Kidney tubule cell (primary cell): ENCODE data around the gene LIX1.
"Not testable (repeated sequence)": the region's sequence is repeated elsewhere in the genome, so short reads cannot be mapped to it uniquely, and the experiment has no call there.

Source experiments
- DNase-seq: peaks from one replicate; pipeline ENCODE4 v3.0.0-alpha.2; 2018; ENCODE audit warnings: low spot score

LIX1 gene

DNA sequence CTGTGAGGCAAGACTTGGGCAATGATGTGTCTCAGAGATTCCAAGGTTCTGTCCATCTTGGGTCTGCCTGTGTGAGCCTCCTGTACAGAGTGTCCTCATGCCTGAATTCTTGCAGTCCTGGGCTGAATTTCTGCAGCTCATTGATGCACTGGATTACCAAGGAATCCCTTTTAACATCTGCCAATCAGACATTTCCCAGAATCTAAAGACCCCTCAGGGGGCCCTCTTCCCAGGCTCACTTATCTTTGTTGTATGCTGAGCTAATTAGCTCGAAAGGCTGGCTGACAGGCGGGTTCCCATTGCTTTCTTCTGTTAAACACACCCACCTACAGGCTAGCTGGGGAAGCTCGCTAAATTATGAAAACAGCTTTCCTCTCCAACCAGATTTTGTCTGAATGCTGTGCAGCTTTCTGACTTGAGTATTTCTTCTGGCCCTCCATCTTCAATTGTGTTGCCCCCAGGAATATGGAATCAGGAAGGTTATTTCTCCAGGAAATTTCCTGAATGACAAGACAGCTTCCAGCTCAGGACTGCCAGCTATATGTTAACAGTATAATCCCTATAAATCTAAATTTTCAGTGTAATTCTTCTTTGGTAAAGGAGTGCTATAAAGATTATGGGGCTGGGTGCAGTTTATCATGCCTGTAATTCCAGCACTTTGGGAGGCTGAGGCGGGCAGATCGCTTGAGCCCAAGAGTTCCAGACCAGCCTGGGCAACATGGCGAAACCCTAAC is at the start of gene LIX1:
Gene LIX1 (minus strand): TSS at position 91 of the 734 bp plus-strand sequence. CDS start 35 bp downstream, at position 56.
- peak; percentile 63 for DNase-seq

DNA sequence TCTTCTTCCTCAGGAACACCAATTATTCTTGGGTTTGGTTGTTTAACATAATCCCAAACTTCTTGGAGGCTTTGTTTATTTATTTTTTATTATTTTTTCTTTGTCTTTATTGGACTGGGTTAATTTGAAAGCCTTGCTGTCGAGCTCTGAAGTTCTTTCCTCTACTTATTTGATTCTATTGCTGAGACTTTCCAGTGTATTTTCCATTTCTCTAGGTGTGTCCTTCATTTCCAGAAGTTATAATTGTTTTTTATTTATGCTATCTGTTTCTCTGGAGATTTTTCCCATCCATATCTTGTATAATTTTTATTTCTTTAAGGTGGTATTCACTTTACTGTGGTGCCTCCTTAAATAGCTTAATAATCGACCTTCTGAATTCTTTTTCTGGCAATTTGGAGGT is 49.5 kb upstream of the LIX1 start:
- no peak for DNase-seq

DNA sequence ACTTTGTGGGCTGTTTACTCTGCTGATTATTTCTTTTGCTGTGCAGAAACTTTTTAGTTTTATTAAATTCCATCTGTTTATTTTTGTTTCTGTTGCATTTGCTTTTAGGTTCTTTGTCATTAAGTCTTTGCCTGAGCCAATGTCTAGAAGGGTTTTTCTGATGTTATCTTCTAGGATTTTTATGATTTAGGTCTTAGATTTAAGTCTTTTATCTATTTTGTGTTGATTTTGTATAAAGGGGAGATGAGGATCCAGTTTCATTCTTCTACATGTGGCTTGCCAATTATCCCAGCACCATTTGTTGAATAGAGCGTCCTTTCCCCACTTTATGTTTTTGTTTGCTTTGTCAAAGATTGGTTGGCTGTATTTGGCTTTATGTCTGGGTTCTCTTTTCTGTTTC is 47.1 kb upstream of the LIX1 start:
- DNase-seq, result not testable (repeated sequence)

DNA sequence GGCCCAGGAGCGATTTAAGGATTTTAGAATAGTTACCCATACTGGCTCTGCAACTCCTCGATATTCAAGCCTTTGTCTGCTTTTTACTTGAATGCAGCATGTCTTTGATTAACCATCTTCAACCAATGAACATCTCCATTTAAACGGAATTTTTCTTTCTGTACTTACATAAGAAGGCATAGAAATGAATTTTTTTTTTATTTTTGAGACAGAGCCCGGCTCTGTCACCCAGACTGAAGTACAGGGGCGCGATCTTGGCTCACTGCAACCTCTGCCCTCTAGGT is 41.5 kb upstream of the LIX1 start:
- DNase-seq, result no peak

DNA sequence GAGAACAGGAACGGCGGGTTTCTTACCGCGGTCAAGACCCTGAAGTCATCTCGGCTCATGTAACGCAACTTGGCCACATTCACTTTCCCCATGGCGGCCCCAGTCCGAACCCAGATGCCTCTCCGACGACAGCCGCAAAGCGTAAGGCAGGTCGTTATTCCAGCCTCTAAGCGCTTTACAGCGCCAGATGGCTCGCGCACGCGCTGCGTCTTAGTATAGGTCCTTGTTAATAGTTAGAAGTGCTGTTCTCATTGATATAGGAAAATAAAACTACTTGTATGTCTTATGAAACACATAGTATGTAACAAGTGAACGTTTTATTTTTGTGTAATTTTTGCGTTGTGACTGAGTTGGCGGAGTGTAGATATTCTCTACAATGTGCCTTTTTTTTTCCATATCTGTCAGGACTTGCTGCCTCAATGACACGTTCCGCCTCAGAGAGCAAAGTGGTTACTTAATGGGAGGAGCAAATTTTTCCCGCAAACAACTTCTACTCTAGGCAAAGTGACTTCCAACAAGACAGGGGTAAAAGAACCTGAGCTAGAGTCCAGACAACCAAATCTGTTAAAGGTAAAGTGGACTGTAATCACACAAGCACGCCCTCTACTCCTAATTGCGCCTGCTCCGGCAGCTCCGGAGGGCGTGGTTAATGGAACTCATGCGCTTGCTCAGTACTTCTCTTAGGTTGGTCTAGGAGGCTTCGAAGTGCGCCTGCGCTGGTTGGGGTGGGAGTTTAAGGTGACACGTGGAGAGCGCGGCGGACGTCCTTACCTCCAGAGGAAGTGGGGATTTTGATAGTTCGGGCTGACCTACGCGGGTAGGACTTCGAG is 40.9 kb upstream of the LIX1 start, which contains the start of gene RIOK2:
Gene RIOK2 (minus strand): TSS at position 148 of the 830 bp plus-strand sequence. CDS start 56 bp downstream, at position 92.
- DNase-seq, result peak; percentile 97

DNA sequence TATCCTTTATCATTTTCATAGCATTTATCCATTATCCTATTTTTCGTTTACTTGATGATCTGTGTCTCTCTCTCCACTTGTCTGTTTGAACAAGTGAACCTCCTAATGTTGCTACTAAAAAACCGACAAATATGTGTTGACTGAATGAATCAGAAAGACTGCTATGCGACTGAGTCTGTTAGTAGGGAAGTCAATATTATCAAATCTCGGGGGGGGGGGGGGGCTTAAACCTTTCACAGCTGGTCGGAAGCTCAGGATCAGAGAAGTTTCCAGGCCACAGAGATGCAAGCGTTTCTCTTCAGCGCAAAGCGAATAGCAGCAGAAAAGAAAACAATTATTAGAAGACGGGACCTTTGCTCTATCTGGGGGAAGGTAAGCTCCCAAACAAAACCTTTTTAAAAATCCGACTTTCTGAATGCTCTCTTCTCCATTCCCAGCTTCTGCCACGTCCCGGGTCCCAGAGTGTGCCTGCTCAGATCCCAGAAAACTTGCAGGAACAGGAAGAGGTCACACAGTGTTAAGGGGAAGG is 40.2 kb upstream of the LIX1 start:
- peak; percentile 62 for DNase-seq

DNA sequence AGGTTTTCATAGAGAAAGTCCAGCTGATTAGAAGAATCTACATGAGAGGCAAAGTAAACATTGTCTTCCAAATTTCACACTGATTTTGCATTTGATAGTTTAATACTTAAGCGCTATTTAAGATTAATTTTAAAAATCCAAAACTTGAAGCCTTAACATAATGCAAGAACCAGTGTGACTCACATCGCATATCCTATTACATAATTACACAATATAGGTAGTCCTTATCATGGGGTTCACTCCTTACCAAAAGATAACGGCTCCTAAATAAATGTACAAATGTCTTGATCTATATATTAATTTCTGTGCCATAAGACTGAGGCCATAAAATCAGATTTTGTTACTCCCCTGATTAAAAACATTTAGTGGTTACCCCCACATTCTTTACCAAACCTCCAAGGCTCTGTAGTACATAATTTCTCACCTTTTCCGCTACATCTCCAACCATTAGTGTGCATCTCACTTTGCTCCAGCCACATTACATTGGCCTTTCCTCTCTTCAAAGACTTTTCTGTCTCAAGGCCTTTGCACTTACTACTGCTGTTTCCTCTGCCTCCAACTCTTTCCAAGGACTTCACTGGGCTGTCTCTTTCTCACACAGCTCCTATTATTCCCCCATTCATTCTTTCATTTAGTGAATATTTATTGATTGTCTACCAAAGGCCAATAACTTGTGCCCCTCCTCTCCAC is 39.6 kb upstream of the LIX1 start:
- DNase-seq, result no peak

DNA sequence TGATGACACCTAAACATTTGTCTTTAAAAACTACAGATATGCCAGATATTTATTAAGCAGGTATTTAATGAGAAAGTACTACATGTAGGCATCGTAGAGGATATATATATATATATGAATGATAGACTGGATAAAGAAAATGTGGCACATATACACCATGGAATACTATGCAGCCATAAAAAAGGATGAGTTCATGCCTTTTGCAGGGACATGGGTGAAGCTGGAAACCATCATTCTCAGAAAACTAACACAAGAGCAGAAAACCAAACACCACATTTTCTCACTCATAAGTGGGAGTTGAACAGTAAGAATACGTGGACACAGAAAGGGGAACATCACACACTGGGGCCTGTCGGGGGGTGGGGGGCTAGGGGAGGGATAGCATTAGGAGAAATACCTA is 37.0 kb upstream of the LIX1 start:
- DNase-seq, result not testable (repeated sequence)

DNA sequence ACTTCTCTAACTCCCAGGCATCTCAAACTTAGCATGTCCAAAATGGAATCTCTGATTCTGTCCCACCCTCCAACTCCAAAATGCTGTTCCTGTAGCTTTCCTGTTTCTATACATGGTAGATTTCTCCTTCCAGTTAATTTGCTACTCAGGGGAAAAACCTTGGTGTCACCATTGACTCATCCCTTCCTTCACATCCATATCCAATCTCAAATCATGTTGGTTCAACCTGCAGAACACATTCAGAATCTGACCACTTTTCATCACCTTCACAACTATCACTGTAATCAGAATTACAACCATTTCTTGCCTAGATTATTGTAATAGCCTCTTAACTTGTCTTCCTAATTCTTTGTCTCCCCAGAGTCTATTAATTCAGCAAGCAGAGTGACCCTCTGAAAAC is 29.8 kb upstream of the LIX1 start:
- peak; percentile 28 for DNase-seq

DNA sequence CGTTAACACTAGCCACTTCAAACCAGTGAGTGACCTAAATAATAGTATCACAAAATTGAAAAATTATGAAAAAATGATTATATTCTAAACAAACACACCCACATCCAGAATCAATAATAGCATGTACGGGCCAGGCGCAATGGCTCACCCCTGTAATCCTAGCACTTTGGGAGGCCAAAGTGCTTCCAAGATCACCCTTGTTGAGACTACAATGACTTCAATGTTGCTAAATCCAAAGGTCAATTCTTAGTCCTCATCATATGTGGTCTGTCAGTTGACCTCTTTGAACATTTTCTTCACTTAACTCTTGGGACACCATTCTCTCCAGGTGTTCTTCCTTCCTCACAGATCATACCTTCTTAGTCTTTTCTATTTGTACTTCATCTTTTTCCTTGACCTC is 29.3 kb upstream of the LIX1 start:
- DNase-seq, result no peak

DNA sequence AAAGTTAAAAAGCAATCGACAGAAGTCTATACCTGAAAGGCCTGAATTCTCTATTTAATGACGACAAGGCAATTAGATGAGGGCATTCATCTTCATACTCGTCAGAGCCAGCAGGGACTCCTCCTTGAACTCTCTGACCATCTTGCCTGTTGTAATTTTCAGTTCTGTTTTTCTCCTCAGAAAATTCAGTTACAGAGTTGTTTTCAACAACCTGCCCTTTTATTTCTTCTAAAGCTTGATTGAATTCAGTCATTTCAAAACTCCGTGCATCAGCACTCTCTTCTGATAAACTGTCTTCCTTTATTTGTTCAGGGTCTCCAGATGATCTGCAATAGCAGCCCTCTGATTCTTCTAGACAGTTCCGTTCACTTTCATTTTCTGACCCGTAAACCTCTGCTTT is 25.0 kb upstream of the LIX1 start:
- no peak for DNase-seq

DNA sequence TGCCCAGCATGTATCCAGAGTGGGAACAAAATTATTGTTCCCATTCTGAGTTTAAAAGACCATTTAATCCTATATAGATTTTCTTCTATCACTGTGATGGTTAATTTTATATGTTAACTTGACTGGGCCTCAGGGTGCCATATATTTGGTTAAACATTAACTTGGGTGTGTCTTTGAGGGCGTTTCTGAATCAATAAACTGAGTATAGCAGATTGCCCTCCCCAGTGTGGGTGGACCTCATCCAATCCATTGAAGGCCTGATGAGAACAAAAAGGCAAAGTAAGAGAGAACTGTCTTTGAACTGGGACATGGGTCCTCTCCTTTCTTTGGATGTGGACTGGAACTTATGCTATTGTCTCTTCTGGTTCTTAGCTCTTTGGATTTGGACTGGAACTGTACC is 23.3 kb upstream of the LIX1 start:
- no peak for DNase-seq

DNA sequence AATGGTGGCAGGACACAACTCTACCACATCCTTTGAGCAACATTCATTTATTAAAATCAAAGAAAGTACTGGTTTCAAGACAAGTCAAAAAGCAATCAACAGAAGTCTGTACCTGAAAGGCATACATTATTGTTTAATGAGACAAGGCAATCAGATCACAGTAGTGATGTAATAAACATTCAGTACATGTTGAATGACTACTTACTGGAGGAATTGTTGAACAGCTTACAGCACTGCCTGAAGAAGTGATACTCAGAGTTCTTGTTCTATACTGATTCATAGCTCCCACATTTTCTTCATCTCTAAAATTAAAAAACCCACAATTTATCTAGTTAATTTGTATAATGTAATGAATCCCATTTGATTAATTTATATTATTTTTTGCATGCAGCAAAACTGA is 22.4 kb upstream of the LIX1 start:
- DNase-seq, result peak; percentile 16

DNA sequence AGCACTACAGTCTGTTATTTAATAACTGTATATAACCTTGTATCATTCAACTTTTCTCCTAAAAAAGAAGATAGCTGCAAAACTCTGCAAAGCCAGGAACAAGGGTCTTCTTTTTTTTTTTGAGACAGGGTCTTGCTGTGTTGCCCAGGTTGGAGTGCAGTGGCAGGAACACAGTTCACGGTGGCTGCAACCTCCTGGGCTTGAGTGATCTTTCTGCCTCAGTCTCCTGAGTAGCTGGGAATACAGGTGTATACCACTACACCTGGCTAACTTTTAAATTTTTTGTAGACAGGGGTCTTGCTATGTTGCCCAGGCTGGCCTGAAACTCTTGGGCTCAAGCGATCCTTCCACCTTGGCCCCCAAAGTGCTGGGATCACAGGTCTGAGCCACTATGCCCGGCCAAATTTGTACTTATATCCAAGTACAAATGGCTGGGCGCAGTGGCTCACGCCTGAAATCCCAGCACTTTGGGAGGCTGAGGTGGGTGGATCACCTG is 21.4 kb upstream of the LIX1 start:
- no peak for DNase-seq

DNA sequence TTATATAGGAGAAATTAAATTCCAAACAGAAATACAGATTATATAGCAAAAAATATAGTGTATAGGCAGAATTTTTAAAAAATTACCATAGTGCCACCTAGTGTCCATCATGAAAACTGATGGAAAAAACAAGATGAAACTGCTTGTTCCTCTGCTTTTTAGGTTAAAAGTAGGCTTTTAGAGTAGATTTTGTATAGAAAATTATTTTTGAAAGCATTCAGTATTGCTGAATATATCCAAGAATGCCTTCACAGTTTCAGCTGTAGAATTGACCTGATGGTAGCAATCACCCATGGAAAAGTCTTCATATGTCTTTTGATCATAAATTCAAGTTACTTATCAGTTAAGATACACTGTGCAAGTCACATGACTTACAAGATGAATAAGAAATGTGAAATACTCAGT is 21.0 kb upstream of the LIX1 start:
- DNase-seq, result peak; percentile 35

DNA sequence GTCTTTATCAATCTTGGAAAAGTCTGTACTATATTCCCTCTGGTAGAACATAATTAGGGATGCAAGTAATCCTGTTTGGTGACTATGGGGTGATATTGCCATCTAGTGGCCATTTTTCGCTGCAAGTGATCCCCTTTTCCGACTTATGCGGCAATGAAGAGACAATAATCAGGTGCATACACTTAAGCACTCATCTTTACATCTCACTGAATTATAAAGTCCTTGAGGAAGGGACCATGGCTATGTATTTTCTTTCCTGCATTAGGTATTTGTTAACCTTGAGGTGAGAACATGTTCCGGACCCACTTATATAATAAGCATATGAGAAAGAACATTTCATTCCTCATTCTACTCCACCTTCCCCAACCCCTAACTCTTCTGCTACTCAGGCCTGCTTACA is 19.6 kb upstream of the LIX1 start:
- DNase-seq, result peak; percentile 79

DNA sequence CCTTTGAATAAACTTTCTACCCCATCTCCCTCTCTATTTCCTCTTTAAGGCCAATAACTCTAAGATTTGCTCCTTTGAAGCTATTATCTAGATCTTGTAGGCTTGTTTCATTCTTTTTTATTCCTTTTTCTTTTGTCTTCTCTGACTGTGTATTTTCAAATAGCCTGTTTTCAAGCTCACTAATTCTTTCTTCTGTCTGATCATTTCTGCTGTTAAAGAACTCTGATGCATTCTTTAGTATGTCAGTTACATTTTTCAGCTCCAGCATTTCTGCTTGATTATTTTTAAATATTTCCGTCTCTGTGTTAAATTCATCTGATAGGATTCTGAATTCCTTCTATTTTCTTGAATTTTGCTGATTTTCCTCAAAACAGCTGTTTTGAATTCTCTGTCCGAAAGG is 15.3 kb upstream of the LIX1 start:
- DNase-seq, result no peak

DNA sequence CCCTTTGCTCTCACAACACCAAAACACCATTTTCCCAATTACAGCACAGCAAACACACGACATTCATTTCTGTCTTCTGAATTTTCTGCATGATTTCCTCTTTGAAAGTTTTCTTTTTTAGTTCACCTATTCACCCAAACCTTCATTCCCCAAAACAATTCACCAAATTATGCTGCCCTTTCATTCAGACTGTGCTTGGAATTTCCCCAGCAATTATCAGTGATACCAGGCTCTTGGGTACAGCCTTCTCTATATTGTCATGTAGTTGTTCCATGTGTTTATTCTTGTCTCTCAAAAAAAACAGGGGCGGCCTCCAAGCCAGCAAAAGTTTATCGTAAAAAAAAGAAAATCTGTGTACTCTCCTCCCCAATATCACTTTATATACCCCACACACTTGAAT is 9.0 kb upstream of the LIX1 start:
- DNase-seq, result no peak

DNA sequence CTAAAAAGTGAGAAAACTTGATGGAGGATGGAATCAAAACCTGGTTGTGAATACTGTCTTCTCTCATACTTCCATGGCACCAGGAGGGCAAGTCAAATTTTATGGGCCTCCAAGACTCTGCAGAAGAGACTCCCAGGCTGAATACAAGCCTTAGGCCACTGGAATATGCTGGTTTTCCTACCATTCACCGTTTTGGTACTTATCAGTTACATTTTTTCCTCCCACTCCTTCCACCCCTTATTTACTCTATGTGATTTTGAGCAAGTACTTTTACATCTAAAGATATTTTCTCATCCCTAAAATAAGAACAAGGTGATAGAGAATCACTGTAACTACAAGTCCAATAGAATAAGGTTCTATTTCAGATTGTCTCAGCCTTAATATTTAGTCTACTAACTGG is 8.0 kb upstream of the LIX1 start:
- DNase-seq, result no peak

DNA sequence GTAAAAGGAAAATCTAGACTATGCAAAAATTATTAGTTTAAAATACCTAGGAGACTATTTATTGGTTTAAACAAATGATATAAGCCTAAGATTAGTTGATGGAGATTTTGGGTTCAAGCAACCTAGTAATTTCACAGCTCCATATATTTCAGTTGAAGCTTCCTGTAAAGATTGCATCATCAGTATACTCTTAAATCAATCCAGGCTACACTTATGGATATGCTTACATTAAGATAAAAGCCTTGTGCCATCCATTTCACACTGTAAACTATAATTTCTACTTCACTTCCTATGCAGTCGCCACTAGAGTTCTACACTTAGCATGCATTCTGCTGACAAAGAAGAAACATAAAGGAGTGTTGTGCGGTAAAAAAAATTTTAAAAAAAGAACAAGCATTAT is 7.3 kb upstream of the LIX1 start:
- no peak for DNase-seq

DNA sequence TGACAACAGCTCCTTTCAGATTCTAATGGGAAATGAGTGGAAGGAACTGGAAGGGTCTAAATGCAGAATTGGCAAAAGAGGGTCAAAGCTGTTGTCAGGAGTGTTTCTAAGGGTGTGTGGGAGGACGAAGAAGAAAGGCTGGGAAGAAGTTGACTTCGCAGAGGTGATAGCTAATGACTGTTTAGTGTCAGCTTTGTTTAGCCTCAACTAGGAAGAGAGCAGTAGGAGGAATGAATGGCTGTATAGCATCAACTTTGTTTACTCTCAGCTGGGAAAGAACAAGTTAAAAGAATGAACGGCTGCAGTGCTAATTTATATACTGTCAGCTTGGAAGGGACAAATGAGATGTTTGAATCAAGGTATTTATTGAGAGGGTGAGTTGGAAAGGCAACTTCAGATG is 5.9 kb upstream of the LIX1 start:
- no peak for DNase-seq

DNA sequence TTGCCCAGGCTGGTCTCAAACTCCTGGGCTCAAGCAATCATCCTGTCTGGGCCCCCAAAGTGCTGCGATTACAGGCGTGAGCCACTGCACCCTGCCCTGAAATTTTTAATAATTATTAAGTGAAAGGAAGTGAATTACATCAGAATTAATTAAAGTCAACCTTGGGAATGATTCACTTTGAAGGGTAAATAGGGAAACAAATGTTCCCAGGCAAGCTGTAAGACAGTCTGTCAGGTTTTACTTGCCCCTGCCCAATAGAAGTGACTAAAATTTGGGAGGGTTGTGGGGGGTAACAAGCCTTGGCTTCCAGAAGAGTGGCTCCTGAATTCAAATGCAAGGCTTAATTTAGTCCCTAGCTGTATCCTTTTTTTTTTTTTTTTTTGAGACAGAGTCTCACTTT is 1.3 kb upstream of the LIX1 start:
- DNase-seq, result peak; percentile 47

DNA sequence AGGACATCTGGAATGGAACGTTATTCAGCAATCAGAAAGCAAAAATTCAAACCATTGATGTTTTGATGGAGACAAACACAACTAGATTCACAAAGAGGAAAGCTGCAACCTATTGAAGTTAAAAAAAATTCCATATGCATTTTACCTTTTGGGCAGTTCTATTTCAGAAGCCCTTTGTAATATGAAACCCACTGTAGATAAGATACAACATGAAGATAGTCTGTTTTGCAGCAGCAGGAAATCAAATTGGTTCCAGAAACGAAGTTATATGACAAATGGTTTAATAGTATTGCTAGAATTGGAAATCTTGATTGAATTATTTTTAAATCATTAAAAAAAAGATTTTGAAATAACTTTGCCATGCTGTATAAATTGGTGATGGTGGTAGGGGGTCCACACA is 872 bp downstream of the LIX1 start:
- DNase-seq, result no peak
